ENCODE measurements around the gene CCDC152. TPM values are rescaled to one million over a fixed set of nuclear protein-coding genes. Genes with fewer than 3 reads are reported as not detected.

The CCDC152 gene
- total RNA-seq, 1 donor from 2014 or later = not detected

DNA sequence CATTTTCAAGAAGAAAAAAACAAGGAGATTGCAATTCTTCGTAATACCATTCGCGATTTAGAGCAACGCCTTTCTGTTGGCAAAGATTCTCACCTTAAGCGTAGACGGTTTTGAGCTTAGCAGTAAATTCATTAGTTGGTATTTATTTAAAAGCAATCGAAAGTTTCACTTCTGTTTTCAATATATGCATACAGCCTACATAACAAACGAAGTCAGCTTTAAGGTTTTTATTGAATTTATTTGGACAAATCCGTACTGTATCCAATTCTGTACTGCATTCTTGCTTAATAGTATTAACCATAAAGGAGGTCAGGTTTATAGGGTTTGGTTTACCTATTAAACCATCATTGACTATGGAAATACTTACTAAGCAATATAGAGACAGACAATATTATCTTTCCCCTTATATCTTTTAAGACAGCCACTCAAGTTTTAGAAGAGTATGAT is 43.1 kb downstream of the CCDC152 start:
- TF ChIP-seq, protein P1, sequence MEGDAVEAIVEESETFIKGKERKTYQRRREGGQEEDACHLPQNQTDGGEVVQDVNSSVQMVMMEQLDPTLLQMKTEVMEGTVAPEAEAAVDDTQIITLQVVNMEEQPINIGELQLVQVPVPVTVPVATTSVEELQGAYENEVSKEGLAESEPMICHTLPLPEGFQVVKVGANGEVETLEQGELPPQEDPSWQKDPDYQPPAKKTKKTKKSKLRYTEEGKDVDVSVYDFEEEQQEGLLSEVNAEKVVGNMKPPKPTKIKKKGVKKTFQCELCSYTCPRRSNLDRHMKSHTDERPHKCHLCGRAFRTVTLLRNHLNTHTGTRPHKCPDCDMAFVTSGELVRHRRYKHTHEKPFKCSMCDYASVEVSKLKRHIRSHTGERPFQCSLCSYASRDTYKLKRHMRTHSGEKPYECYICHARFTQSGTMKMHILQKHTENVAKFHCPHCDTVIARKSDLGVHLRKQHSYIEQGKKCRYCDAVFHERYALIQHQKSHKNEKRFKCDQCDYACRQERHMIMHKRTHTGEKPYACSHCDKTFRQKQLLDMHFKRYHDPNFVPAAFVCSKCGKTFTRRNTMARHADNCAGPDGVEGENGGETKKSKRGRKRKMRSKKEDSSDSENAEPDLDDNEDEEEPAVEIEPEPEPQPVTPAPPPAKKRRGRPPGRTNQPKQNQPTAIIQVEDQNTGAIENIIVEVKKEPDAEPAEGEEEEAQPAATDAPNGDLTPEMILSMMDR (IDR thresholded peaks at IDR 0.05) = no peak
- Mint-ChIP-seq H3K36me3 (ENCODE audit: unreplicated experiment) (peaks cover 2% of the 10 kb centered on the region), H3K4me1 (ENCODE audit: unreplicated experiment) (no peaks in the 10 kb centered on the region), H3K9me3 (ENCODE audit: unreplicated experiment) (no peaks in the 10 kb centered on the region), H3K4me3 (ENCODE audit: unreplicated experiment) (no peak overlapping the region), H3K27me3 (ENCODE audit: unreplicated experiment) (no peaks in the 10 kb centered on the region), H3K27ac (ENCODE audit: unreplicated experiment) (no peak overlapping the region)
- DNase-seq (ENCODE audit: extremely low spot score, unreplicated experiment) = no peak

DNA sequence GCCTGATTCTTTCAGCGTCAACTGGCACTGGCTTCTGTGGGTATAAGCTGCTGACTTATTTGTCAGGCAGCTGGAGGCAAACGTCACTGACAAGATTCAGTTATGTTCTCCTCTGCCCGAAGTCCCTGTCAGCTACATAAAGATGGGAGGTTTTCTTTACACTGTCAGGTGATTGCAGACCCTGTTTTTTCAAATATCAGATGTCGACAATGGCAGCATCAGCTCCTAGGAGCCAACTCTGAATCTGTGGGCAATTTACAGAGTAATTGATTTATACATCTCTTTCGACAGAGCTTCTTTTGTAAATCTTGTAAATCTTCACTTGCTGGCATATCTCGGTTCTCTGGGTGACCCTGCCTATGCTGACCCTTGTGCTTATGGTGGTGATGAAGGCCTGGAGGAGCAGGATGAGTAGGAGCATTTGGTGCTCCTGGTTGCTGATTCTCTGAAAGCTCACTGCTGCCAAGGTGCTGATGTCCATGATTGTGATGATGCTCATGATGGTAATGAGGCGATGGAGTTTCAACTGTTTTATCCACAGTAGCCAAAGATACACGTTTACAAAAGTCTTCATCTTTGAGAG is 44.2 kb downstream of the CCDC152 start:
- TF ChIP-seq, protein P1 (IDR thresholded peaks at IDR 0.05) = no peak
- Mint-ChIP-seq H3K9me3 (ENCODE audit: unreplicated experiment) (no peaks in the 10 kb centered on the region), H3K36me3 (ENCODE audit: unreplicated experiment) (peaks cover 2% of the 10 kb centered on the region), H3K27ac (ENCODE audit: unreplicated experiment) (no peak overlapping the region), H3K4me3 (ENCODE audit: unreplicated experiment) (no peak overlapping the region), H3K4me1 (ENCODE audit: unreplicated experiment) (no peaks in the 10 kb centered on the region), H3K27me3 (ENCODE audit: unreplicated experiment) (no peaks in the 10 kb centered on the region)
- DNase-seq (ENCODE audit: extremely low spot score, unreplicated experiment) = no peak

DNA sequence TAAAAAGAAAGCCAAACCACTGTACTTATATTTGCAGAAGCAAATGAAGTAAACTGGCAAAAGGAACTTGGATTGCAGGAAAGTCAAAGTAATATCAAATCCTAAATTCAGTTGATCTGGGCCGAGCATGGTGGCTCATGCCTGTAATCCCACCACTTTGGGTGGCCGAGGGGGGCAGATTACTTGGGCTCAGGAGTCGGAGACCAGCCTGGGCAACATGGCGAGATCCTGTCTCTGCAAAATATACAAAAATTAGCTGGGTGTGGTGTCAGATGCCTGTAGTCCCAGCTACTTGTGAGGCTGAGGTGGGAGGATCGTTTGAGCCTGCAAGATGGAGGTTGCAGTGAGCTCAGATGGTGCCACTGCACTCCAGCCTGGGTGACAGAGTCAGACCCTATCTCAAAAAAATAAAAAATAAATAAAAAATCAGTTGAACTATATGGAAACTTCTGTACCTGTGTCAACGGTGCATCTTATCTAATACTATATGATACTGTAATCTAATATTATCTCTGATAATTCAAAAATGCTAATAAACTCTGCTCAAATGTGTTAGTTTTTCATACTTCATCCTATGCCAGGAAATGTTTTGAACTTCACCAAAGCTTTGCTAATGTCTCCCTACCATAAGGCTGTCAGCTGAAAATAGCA is 45.0 kb downstream of the CCDC152 start:
- no peak for DNase-seq (ENCODE audit: extremely low spot score, unreplicated experiment)
- TF ChIP-seq, protein P1 (IDR thresholded peaks at IDR 0.05) = no peak
- no peak overlapping the region for H3K27ac Mint-ChIP-seq (ENCODE audit: unreplicated experiment)
- no peak overlapping the region for H3K4me3 Mint-ChIP-seq (ENCODE audit: unreplicated experiment)
- H3K36me3 Mint-ChIP-seq (ENCODE audit: unreplicated experiment) = peaks cover 2% of the 10 kb centered on the region
- no peaks in the 10 kb centered on the region for H3K9me3 Mint-ChIP-seq (ENCODE audit: unreplicated experiment)
- no peaks in the 10 kb centered on the region for H3K4me1 Mint-ChIP-seq (ENCODE audit: unreplicated experiment)
- peaks cover 4% of the 10 kb centered on the region for H3K27me3 Mint-ChIP-seq (ENCODE audit: unreplicated experiment)

DNA sequence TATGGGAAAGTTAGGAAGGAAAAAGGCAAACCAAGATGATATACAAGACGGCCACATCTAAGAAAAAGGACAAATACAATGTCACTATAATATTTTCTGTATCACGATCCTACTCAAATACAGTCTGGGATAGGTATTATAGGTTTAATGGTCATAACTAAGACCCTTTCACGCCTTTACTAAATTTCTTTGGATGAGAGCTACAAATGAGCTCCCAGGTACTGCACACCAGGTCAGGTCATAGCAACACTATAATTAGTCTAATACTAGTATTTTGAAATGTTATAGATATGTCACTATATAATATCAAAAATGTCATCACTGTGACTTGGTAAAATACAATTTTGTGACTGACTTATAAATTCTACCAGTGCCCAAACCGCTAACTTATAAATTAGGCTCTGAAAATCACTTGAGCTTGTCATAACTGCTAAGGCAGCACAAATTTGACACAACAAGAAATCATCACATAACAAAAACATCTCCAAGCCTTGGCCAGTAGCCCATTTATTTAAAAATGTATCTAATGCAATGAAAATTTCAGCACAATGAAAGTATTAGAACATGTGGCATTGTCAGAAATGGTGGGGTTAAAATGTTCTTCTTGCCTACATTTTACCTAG is 48.2 kb downstream of the CCDC152 start:
- DNase-seq (ENCODE audit: extremely low spot score, unreplicated experiment) = no peak
- H3K36me3 Mint-ChIP-seq (ENCODE audit: unreplicated experiment) = peaks cover 2% of the 10 kb centered on the region
- H3K4me3 Mint-ChIP-seq (ENCODE audit: unreplicated experiment) = no peak overlapping the region
- TF ChIP-seq, protein P1 (IDR thresholded peaks at IDR 0.05) = no peak
- H3K27ac Mint-ChIP-seq (ENCODE audit: unreplicated experiment) = no peak overlapping the region
- H3K27me3 Mint-ChIP-seq (ENCODE audit: unreplicated experiment) = peaks cover 9% of the 10 kb centered on the region
- H3K9me3 Mint-ChIP-seq (ENCODE audit: unreplicated experiment) = no peaks in the 10 kb centered on the region
- no peaks in the 10 kb centered on the region for H3K4me1 Mint-ChIP-seq (ENCODE audit: unreplicated experiment)

DNA sequence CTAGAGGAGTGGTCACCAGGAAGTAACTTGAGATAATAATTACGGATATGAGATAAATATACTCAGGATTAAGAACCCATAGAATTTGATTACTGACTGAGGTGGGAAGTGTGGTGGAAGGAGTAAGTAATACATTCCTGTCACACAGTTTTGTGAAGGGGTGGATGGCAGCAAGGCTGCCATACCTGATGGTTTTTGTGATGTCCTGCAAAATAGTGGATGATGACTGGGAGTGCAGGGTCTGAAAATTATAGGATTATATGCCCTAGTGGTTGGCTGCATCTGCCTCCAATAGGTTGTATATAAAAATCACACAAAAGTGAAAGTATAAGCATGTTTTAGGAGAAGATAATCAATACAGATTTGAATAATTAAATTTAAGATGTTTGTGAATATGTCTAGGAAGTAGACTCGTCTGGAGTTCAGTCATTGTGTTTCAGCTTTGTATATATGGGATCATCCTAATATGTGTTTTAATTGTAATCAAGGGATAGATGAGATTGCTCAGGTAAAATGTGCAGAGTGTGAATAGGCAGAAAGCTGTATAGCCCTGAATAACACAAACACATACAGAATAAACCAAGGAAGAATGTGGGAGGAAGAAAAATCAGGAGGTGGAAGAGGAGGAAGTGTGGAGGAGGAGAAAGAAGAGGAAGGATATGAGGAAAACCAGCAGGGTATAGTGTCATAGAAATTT is 49.5 kb downstream of the CCDC152 start:
- no peak overlapping the region for H3K27ac Mint-ChIP-seq (ENCODE audit: unreplicated experiment)
- TF ChIP-seq, protein P1 (IDR thresholded peaks at IDR 0.05) = no peak
- no peak overlapping the region for H3K4me3 Mint-ChIP-seq (ENCODE audit: unreplicated experiment)
- peaks cover 11% of the 10 kb centered on the region for H3K27me3 Mint-ChIP-seq (ENCODE audit: unreplicated experiment)
- H3K36me3 Mint-ChIP-seq (ENCODE audit: unreplicated experiment) = no peaks in the 10 kb centered on the region
- DNase-seq (ENCODE audit: extremely low spot score, unreplicated experiment) = no peak
- H3K9me3 Mint-ChIP-seq (ENCODE audit: unreplicated experiment) = no peaks in the 10 kb centered on the region
- no peaks in the 10 kb centered on the region for H3K4me1 Mint-ChIP-seq (ENCODE audit: unreplicated experiment)

Measured in osteocyte (in vitro differentiated cells).